Activated CD8-positive, alpha-beta memory T cell treated with anti-CD3 and anti-CD28 coated beads for 36 hours (primary cell): ENCODE data around the gene OLIG2. TPM values are rescaled to one million over a fixed set of nuclear protein-coding genes. Genes with fewer than 3 reads are reported as not detected.

Experiments
- CTCF ChIA-PET: fragments of 350-600 bp; sonication (Branson Sonifier 250); formaldehyde crosslinking; loops from one replicate; lab custom pipeline; 2021; ENCODE audit warnings: antibody characterized with exemption; lab: Charles Lee
- POLR2A ChIA-PET: fragments of 350-600 bp; sonication (Branson Sonifier 250); formaldehyde crosslinking; loops from one replicate; lab custom pipeline; 2021; ENCODE audit warnings: antibody characterized with exemption; lab: Charles Lee
- total RNA-seq, 2 experiments: library from RNA; stranded (reverse); gene quantifications; one replicate each; pipeline ENCODE4 v1.2.3, GENCODE V29; 2021

Gene OLIG2
- total RNA-seq, 2 experiments from 2014 or later, result not detected

GRCh38 chr21:33018707-33019465 is 6.8 kb upstream of the OLIG2 start:
- CTCF ChIA-PET, result no interaction called here

GRCh38 chr21:33019516-33019884 is 6.2 kb upstream of the OLIG2 start:
- CTCF ChIA-PET, result interaction anchor here (0.6 to 0.7 kb wide), 2 partner anchors 154 to 177 kb away, joined by 3 read pairs; no protein-coding TSS in a partner anchor
- POLR2A ChIA-PET, result no interaction called here

More at GRCh38 chr21:33018707-33019465, 6.8 kb upstream of the OLIG2 start:
- POLR2A ChIA-PET, result no interaction called here

- CTCF ChIA-PET, result interaction anchor here (0.6 to 0.7 kb wide), 2 partner anchors 153 to 177 kb away, joined by 3 read pairs; no protein-coding TSS in a partner anchor
Measured at GRCh38 chr21:33019885-33020557, 5.7 kb upstream of the OLIG2 start.

GRCh38 chr21:33020558-33021100 is 5.1 kb upstream of the OLIG2 start:
- ChIA-PET CTCF (no interaction called here), POLR2A (no interaction called here)

More at GRCh38 chr21:33019885-33020557, 5.7 kb upstream of the OLIG2 start:
- POLR2A ChIA-PET, result no interaction called here

GRCh38 chr21:33021150-33021549 is 4.6 kb upstream of the OLIG2 start:
- ChIA-PET CTCF (interaction anchor here (0.6 kb wide), 1 partner anchor 250 kb away, joined by 3 read pairs; no protein-coding TSS in a partner anchor), POLR2A (no interaction called here)

- ChIA-PET CTCF (interaction anchor here (0.6 to 1.1 kb wide), 2 partner anchors 176 to 249 kb away, joined by 3 read pairs; no protein-coding TSS in a partner anchor), POLR2A (no interaction called here)
Measured at GRCh38 chr21:33021667-33022066, 4.1 kb upstream of the OLIG2 start.

- ChIA-PET CTCF (interaction anchor here (1.1 kb wide), 1 partner anchor 175 kb away, joined by 3 read pairs; no protein-coding TSS in a partner anchor), POLR2A (no interaction called here)
Measured at GRCh38 chr21:33022489-33022827, 3.3 kb upstream of the OLIG2 start.

- ChIA-PET POLR2A (no interaction called here), CTCF (interaction anchor here (1.1 kb wide), 1 partner anchor 174 kb away, joined by 3 read pairs; no protein-coding TSS in a partner anchor)
Measured at GRCh38 chr21:33022828-33023573, 2.7 kb upstream of the OLIG2 start.

- POLR2A ChIA-PET, result no interaction called here
- CTCF ChIA-PET, result no interaction called here
Measured at GRCh38 chr21:33023574-33024200, 2.0 kb upstream of the OLIG2 start.

GRCh38 chr21:33024201-33025103 is 1.3 kb upstream of the OLIG2 start:
- ChIA-PET POLR2A (no interaction called here), CTCF (no interaction called here)

- POLR2A ChIA-PET, result no interaction called here
- CTCF ChIA-PET, result no interaction called here
Measured at GRCh38 chr21:33025106-33025488, 638 bp upstream of the OLIG2 start.

- CTCF ChIA-PET, result interaction anchor here (1.1 kb wide), 1 partner anchor 101 kb away, joined by 3 read pairs; no protein-coding TSS in a partner anchor
- POLR2A ChIA-PET, result no interaction called here
Measured at GRCh38 chr21:33026443-33026858, 716 bp downstream of the OLIG2 start.

GRCh38 chr21:33026878-33027400 is 1.2 kb downstream of the OLIG2 start:
- POLR2A ChIA-PET, result no interaction called here
- CTCF ChIA-PET, result interaction anchor here (1.1 kb wide), 1 partner anchor 100 kb away, joined by 3 read pairs; no protein-coding TSS in a partner anchor

- POLR2A ChIA-PET, result no interaction called here
- CTCF ChIA-PET, result no interaction called here
Measured at GRCh38 chr21:33027401-33028286, 1.9 kb downstream of the OLIG2 start.

GRCh38 chr21:33028287-33028670 is 2.5 kb downstream of the OLIG2 start:
- POLR2A ChIA-PET, result no interaction called here
- CTCF ChIA-PET, result no interaction called here

- CTCF ChIA-PET, result interaction anchor here (1.0 kb wide), 1 partner anchor 89 kb away, joined by 3 read pairs; no protein-coding TSS in a partner anchor
- POLR2A ChIA-PET, result no interaction called here
Measured at GRCh38 chr21:33028773-33029384, 3.1 kb downstream of the OLIG2 start.
